Islet precursor cell (in vitro differentiated cells): Measurements from ENCODE around the gene SHROOM1.
"Not testable (repeated sequence)": the region's sequence is repeated elsewhere in the genome, so short reads cannot be mapped to it uniquely, and the experiment has no call there.

ENCODE experiments used
- DNase-seq: peaks from one replicate; pipeline ENCODE4 v3.0.0-alpha.2; 2018

The SHROOM1 gene

GRCh38 chr5:132805872-132806271 is 24.6 kb downstream of the SHROOM1 start:
- DNase-seq, result not testable (repeated sequence)

- not testable (repeated sequence) for DNase-seq
Observed at GRCh38 chr5:132804219-132804618, 26.2 kb downstream of the SHROOM1 start.

GRCh38 chr5:132802685-132803066 is 27.8 kb downstream of the SHROOM1 start:
- peak; percentile 17 for DNase-seq

GRCh38 chr5:132802044-132802684 is 28.3 kb downstream of the SHROOM1 start:
- DNase-seq, result peak; percentile 37

GRCh38 chr5:132800545-132800944 is 29.9 kb downstream of the SHROOM1 start:
- peak; percentile 19 for DNase-seq

GRCh38 chr5:132799392-132799791 is 31.1 kb downstream of the SHROOM1 start:
- peak; percentile 64 for DNase-seq

- DNase-seq, result peak; percentile 24
Observed at GRCh38 chr5:132797651-132798050, 32.8 kb downstream of the SHROOM1 start.

GRCh38 chr5:132791026-132791425 is 39.4 kb downstream of the SHROOM1 start:
- no peak for DNase-seq

- DNase-seq, result peak; percentile 23
Observed at GRCh38 chr5:132790201-132790865, 40.1 kb downstream of the SHROOM1 start.

- DNase-seq, result peak; percentile 54
Observed at GRCh38 chr5:132788990-132789886, 41.2 kb downstream of the SHROOM1 start.

GRCh38 chr5:132788508-132788907 is 41.9 kb downstream of the SHROOM1 start:
- peak; percentile 77 for DNase-seq

- no peak for DNase-seq
Observed at GRCh38 chr5:132787076-132787475, 43.4 kb downstream of the SHROOM1 start.

GRCh38 chr5:132785864-132786263 is 44.6 kb downstream of the SHROOM1 start:
- DNase-seq, result peak; percentile 18

GRCh38 chr5:132785365-132785764 is 45.1 kb downstream of the SHROOM1 start:
- DNase-seq, result peak; percentile 28

GRCh38 chr5:132782101-132782500 is 48.3 kb downstream of the SHROOM1 start:
- DNase-seq, result peak; percentile 60

GRCh38 chr5:132781029-132781428 is 49.4 kb downstream of the SHROOM1 start:
- DNase-seq, result no peak

GRCh38 chr5:132780577-132780976 is 49.9 kb downstream of the SHROOM1 start:
- no peak for DNase-seq

GRCh38 chr5:132779961-132780360 is 50.5 kb downstream of the SHROOM1 start:
- DNase-seq, result peak; percentile 22

GRCh38 chr5:132778856-132779255 is 51.6 kb downstream of the SHROOM1 start:
- no peak for DNase-seq

GRCh38 chr5:132778129-132778528 is 52.3 kb downstream of the SHROOM1 start:
- DNase-seq, result no peak

GRCh38 chr5:132777209-132778069 is 53.0 kb downstream of the SHROOM1 start, which contains the start of gene SEPTIN8:
Gene SEPTIN8 (minus strand): TSS chr5:132777239. CDS start chr5:132777137, 102 bp downstream.
- peak; percentile 71 for DNase-seq

- DNase-seq, result no peak
Observed at GRCh38 chr5:132776938-132777208, 53.6 kb downstream of the SHROOM1 start.
